ENCODE data around the gene TARS2. TPM values are rescaled to one million over a fixed set of nuclear protein-coding genes. Genes with fewer than 3 reads are reported as not detected.

TARS2 gene
- total and polyA plus RNA-seq, 10 of the 15 experiments (the other 5 are each of a cell fraction or from before 2014, with no cell fraction given): 11.0 to 51.8 (median 45.2) TPM

DNA sequence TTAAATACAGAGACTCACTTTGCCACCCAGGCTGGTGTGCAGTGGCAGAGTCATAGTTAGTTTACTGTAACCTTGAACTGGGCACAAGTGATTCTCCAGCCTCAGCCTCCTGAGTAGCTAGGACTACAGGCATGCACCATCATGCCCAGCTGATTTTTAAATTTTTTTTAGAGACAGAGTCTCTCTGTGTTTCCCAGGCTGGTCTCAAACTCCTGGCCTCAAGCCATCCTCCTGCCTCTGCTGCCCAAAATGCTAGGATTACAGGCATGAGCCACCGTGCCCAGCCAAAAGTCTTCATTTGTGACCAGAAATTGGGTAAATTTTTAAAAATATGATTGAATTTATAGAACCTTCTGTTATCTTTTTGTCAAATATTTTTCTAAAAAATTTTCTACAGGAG lies 17.9 kb upstream of the TARS2 start:
- CTCF ChIA-PET: interaction anchor here (1.2 to 1.5 kb wide), 3 partner anchors 62 to 91 kb away, joined by 3 to 5 read pairs (median 4); no protein-coding TSS in a partner anchor
- no peaks in the 10 kb centered on the region for H3K79me2 ChIP-seq (ENCODE audit: control insufficient read depth, insufficient read depth, low read length)
- RAD21 ChIA-PET (ENCODE audit: unreplicated experiment): no interaction called here
- no peak for DNase-seq (ENCODE audit: low read depth, low spot score)
- no peak overlapping the region for H3K4me3 ChIP-seq
- no peak overlapping the region for H3K27ac ChIP-seq (ENCODE audit: control insufficient read depth, insufficient read depth)
- in situ Hi-C loops (cut with MboI) (no loop called here), intact Hi-C loops (cut with micrococcal nuclease; ENCODE audit: unreplicated experiment) (no loop called here)
- TF ChIP-seq KAT2A (conservative IDR thresholded peaks at IDR 0.05; ENCODE audit: control insufficient read depth, low read depth, low read length) (no peak), WRNIP1 (IDR thresholded peaks at IDR 0.05; ENCODE audit: borderline replicate concordance, low read depth, low read length) (no peak), SREBF2 (IDR thresholded peaks at IDR 0.05; ENCODE audit: low read length) (no peak), POU2F2 (IDR thresholded peaks at IDR 0.05; ENCODE audit: borderline replicate concordance, low read depth, low read length) (no peak), NBN (IDR thresholded peaks at IDR 0.05) (no peak), MEF2B (IDR thresholded peaks at IDR 0.05; ENCODE audit: partially characterized antibody, poor library complexity, severe bottlenecking) (no peak), ZNF274 (IDR thresholded peaks at IDR 0.05; ENCODE audit: insufficient read depth, insufficient read length) (no peak), MXI1 (IDR thresholded peaks at IDR 0.05; ENCODE audit: low read depth, low read length) (no peak), GATAD2B (conservative IDR thresholded peaks at IDR 0.05; ENCODE audit: low read depth) (no peak), NRF1 (conservative IDR thresholded peaks at IDR 0.05; ENCODE audit: low read depth, low read length) (no peak), POLR2A (IDR thresholded peaks at IDR 0.05; ENCODE audit: low read depth, low read length) (no peak), ZZZ3 (IDR thresholded peaks at IDR 0.05; ENCODE audit: control insufficient read depth, insufficient read length, low read depth) (no peak)
- TF ChIP-seq, protein P1, sequence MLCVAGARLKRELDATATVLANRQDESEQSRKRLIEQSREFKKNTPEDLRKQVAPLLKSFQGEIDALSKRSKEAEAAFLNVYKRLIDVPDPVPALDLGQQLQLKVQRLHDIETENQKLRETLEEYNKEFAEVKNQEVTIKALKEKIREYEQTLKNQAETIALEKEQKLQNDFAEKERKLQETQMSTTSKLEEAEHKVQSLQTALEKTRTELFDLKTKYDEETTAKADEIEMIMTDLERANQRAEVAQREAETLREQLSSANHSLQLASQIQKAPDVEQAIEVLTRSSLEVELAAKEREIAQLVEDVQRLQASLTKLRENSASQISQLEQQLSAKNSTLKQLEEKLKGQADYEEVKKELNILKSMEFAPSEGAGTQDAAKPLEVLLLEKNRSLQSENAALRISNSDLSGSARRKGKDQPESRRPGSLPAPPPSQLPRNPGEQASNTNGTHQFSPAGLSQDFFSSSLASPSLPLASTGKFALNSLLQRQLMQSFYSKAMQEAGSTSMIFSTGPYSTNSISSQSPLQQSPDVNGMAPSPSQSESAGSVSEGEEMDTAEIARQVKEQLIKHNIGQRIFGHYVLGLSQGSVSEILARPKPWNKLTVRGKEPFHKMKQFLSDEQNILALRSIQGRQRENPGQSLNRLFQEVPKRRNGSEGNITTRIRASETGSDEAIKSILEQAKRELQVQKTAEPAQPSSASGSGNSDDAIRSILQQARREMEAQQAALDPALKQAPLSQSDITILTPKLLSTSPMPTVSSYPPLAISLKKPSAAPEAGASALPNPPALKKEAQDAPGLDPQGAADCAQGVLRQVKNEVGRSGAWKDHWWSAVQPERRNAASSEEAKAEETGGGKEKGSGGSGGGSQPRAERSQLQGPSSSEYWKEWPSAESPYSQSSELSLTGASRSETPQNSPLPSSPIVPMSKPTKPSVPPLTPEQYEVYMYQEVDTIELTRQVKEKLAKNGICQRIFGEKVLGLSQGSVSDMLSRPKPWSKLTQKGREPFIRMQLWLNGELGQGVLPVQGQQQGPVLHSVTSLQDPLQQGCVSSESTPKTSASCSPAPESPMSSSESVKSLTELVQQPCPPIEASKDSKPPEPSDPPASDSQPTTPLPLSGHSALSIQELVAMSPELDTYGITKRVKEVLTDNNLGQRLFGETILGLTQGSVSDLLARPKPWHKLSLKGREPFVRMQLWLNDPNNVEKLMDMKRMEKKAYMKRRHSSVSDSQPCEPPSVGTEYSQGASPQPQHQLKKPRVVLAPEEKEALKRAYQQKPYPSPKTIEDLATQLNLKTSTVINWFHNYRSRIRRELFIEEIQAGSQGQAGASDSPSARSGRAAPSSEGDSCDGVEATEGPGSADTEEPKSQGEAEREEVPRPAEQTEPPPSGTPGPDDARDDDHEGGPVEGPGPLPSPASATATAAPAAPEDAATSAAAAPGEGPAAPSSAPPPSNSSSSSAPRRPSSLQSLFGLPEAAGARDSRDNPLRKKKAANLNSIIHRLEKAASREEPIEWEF (IDR thresholded peaks at IDR 0.05; ENCODE audit: insufficient replicate concordance, low read depth, low read length): no peak
- TF ChIP-seq, protein P2, sequence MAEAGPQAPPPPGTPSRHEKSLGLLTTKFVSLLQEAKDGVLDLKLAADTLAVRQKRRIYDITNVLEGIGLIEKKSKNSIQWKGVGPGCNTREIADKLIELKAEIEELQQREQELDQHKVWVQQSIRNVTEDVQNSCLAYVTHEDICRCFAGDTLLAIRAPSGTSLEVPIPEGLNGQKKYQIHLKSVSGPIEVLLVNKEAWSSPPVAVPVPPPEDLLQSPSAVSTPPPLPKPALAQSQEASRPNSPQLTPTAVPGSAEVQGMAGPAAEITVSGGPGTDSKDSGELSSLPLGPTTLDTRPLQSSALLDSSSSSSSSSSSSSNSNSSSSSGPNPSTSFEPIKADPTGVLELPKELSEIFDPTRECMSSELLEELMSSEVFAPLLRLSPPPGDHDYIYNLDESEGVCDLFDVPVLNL (IDR thresholded peaks at IDR 0.05; ENCODE audit: low read depth, low read length): no peak
- no peaks in the 10 kb centered on the region for H3K9me3 ChIP-seq (replicated peaks; ENCODE audit: control insufficient read depth, insufficient read depth, low read length)
- H3K9ac ChIP-seq (ENCODE audit: control insufficient read depth, insufficient read depth, low read length): no peak overlapping the region
- no peaks in the 10 kb centered on the region for H3K27me3 ChIP-seq (replicated peaks in 1 of 2; ENCODE audit: control insufficient read depth in 2 of 2, insufficient read depth in 2 of 2, low read length in 1 of 2)
- no peaks in the 10 kb centered on the region for H4K20me1 ChIP-seq (ENCODE audit: control insufficient read depth, insufficient read depth)
- no peak for ATAC-seq
- SMC1A ChIA-PET (ENCODE audit: uncharacterized antibody, unreplicated experiment): interaction anchor here (0.7 kb wide), 1 partner anchor 47 kb away, joined by 4 read pairs; no protein-coding TSS in a partner anchor
- no TSS peak for BruUV-seq (replicated peaks)
- POLR2A ChIA-PET: interaction anchor here (0.6 kb wide), 1 partner anchor 113 kb away, joined by 3 read pairs; no protein-coding TSS in a partner anchor
- peaks cover 18 to 23% of the 10 kb centered on the region in 2 experiments for H3K36me3 ChIP-seq (ENCODE audit: control insufficient read depth in 2 of 2, insufficient read depth in 2 of 2, low read length in 1 of 2)
- 95% methylated on average over 1 of the region's 1 CpG for WGBS (ENCODE audit: insufficient coverage, insufficient replicate concordance, low lambda C conversion rate, missing lambda C conversion rate)
- no peak overlapping the region for H3K4me2 ChIP-seq (ENCODE audit: control insufficient read depth, insufficient read depth)
- no peak for FAIRE-seq
- no peak overlapping the region for H2AFZ ChIP-seq (ENCODE audit: control insufficient read depth, low read depth, low read length)
- no peaks in the 10 kb centered on the region for H3K4me1 ChIP-seq (ENCODE audit: control insufficient read depth, insufficient read depth, low read length)

Data from GM12878 (cell line).